ENCODE results near the gene THOC1. TPM values are rescaled to one million over a fixed set of nuclear protein-coding genes. Genes with fewer than 3 reads are reported as not detected.

Gene THOC1
- total RNA-seq, 4 donors from 2014 or later = 13.8 to 34.1 (median 21.8) TPM

- Histone ChIP-seq H3K36me3 (peaks cover 15 to 74% (median 51%) of the 10 kb centered on the region in 4 donors), H3K9me3 (no peaks in the 10 kb centered on the region), H3K4me1 (no peaks in the 10 kb centered on the region), H3K4me3 (no peak overlapping the region), H3K27me3 (no peaks in the 10 kb centered on the region), H3K27ac (replicated peaks in 1 of 4) (no peak overlapping the region)
- TF ChIP-seq POLR2AphosphoS5 (IDR thresholded peaks at IDR 0.05) (no peak), POLR2A (IDR thresholded peaks at IDR 0.05; ENCODE audit: low read depth) (no peak), CTCF (IDR thresholded peaks at IDR 0.05) (no peak), EP300 (IDR thresholded peaks at IDR 0.05) (no peak)
- DNase-seq (ENCODE audit: extremely low spot score) = no peak
- 91% methylated on average over 5 of the region's 5 CpGs for WGBS
- intact Hi-C loops (cut with DNase I) = no loop called here
Measured at GRCh38 chr18:172361-172760, 95.5 kb downstream of the THOC1 start.

Other genes with a start within 250 kb of the THOC1 start
- gene TUBB8B, start 218.4 kb downstream of the THOC1 start, total RNA-seq = not detected
- 10 to 100 TPM; 21.8 to 42.8 (median 29.5) TPM for gene USP14, start 109.5 kb downstream of the THOC1 start, total RNA-seq
- 10 to 100 TPM; 17.9 to 36.4 (median 23.5) TPM for gene COLEC12, start 232.7 kb upstream of the THOC1 start, total RNA-seq

Measured in esophagus muscularis mucosa (tissue), 4 donors.